Parathyroid adenoma (tissue), 2 donors: ENCODE measurements around the gene ENO1.

ENCODE experiments used
- H2AFZ ChIP-seq: fragments of 300-600 bp; sonication (generic); one replicate; pipeline ENCODE4 v1.7.0; 2017; ENCODE audit warnings: antibody characterized with exemption, mild to moderate bottlenecking
- H3K27ac ChIP-seq: fragments of 300-600 bp; sonication (generic); one replicate; pipeline ENCODE4 v1.7.0; 2017
- H3K27me3 ChIP-seq: fragments of 300-600 bp; sonication (generic); one replicate; pipeline ENCODE4 v1.7.0; 2017; ENCODE audit warnings: low read length; ENCODE audit not compliant: control insufficient read depth, insufficient read depth
- H3K36me3 ChIP-seq: fragments of 300-600 bp; sonication (generic); one replicate; pipeline ENCODE4 v1.7.0; 2017; ENCODE audit warnings: low read length; ENCODE audit not compliant: control insufficient read depth, insufficient read depth
- H3K4me1 ChIP-seq: fragments of 300-600 bp; sonication (generic); one replicate; pipeline ENCODE4 v1.7.0; 2017; ENCODE audit warnings: control low read depth
- H3K4me2 ChIP-seq: fragments of 300-600 bp; sonication (generic); one replicate; pipeline ENCODE4 v1.7.0; 2017; ENCODE audit warnings: low read length
- H3K4me3 ChIP-seq: fragments of 300-600 bp; sonication (generic); one replicate; pipeline ENCODE4 v1.7.0; 2017; ENCODE audit warnings: low read depth, low read length
- H3K79me2 ChIP-seq: fragments of 300-600 bp; sonication (generic); one replicate; pipeline ENCODE4 v1.7.0; 2017; ENCODE audit warnings: control low read depth
- H3K9ac ChIP-seq: fragments of 300-600 bp; sonication (generic); one replicate; pipeline ENCODE4 v1.7.0; 2017; ENCODE audit warnings: mild to moderate bottlenecking
- H3K9me3 ChIP-seq: fragments of 300-600 bp; sonication (generic); one replicate; pipeline ENCODE4 v1.7.0; 2017; ENCODE audit warnings: low read length; ENCODE audit not compliant: control insufficient read depth
- CTCF ChIP-seq: fragments of 300-600 bp; sonication (generic); IDR thresholded peaks from one replicate; pipeline ENCODE4 v1.7.0; 2017; ENCODE audit warnings: antibody characterized with exemption, mild to moderate bottlenecking
- donor health status: primary hyperparathyroidism.

Gene ENO1

GRCh38 chr1:8915446-8915845, 37.0 kb upstream of the ENO1 start:
- Histone ChIP-seq H3K27ac (no peak overlapping the region), H3K9me3 (no peaks in the 10 kb centered on the region), H3K27me3 (no peaks in the 10 kb centered on the region), H3K9ac (no peak overlapping the region), H3K79me2 (no peaks in the 10 kb centered on the region), H2AFZ (no peak overlapping the region), H3K4me3 (no peak overlapping the region), H3K36me3 (no peaks in the 10 kb centered on the region), H3K4me2 (peak overlapping the region; percentile 28), H3K4me1 (peaks cover 3% of the 10 kb centered on the region)
- TF ChIP-seq CTCF = no peak

- no peak overlapping the region for H2AFZ ChIP-seq
- no peak for TF ChIP-seq CTCF
- H3K4me2 ChIP-seq = no peak overlapping the region
- no peak overlapping the region for H3K4me3 ChIP-seq
- peaks cover 3% of the 10 kb centered on the region for H3K4me1 ChIP-seq
- no peak overlapping the region for H3K27ac ChIP-seq
- H3K79me2 ChIP-seq = no peaks in the 10 kb centered on the region
- H3K9ac ChIP-seq = no peak overlapping the region
- H3K36me3 ChIP-seq = no peaks in the 10 kb centered on the region
- no peaks in the 10 kb centered on the region for H3K27me3 ChIP-seq
- no peaks in the 10 kb centered on the region for H3K9me3 ChIP-seq
Observed at GRCh38 chr1:8914466-8914865, 36.0 kb upstream of the ENO1 start.

GRCh38 chr1:8913457-8913856, 35.0 kb upstream of the ENO1 start:
- no peaks in the 10 kb centered on the region for H3K36me3 ChIP-seq
- H3K27me3 ChIP-seq = no peaks in the 10 kb centered on the region
- TF ChIP-seq CTCF = no peak
- no peak overlapping the region for H3K4me2 ChIP-seq
- no peak overlapping the region for H3K4me3 ChIP-seq
- H3K79me2 ChIP-seq = no peaks in the 10 kb centered on the region
- H3K27ac ChIP-seq = no peak overlapping the region
- no peak overlapping the region for H3K9ac ChIP-seq
- no peaks in the 10 kb centered on the region for H3K9me3 ChIP-seq
- peaks cover 3% of the 10 kb centered on the region for H3K4me1 ChIP-seq
- H2AFZ ChIP-seq = no peak overlapping the region

GRCh38 chr1:8911416-8912309, 33.2 kb upstream of the ENO1 start:
- TF ChIP-seq CTCF = no peak
- Histone ChIP-seq H3K36me3 (no peaks in the 10 kb centered on the region), H3K9me3 (no peaks in the 10 kb centered on the region), H2AFZ (no peak overlapping the region), H3K4me2 (no peak overlapping the region), H3K27ac (no peak overlapping the region), H3K4me1 (peaks cover 3% of the 10 kb centered on the region), H3K27me3 (no peaks in the 10 kb centered on the region), H3K4me3 (no peak overlapping the region), H3K9ac (no peak overlapping the region), H3K79me2 (no peaks in the 10 kb centered on the region)

GRCh38 chr1:8910914-8911313, 32.4 kb upstream of the ENO1 start:
- no peaks in the 10 kb centered on the region for H3K9me3 ChIP-seq
- no peak overlapping the region for H3K27ac ChIP-seq
- no peak overlapping the region for H3K4me3 ChIP-seq
- no peak for TF ChIP-seq CTCF
- no peak overlapping the region for H2AFZ ChIP-seq
- H3K27me3 ChIP-seq = no peaks in the 10 kb centered on the region
- no peaks in the 10 kb centered on the region for H3K36me3 ChIP-seq
- no peaks in the 10 kb centered on the region for H3K79me2 ChIP-seq
- peaks cover 3% of the 10 kb centered on the region for H3K4me1 ChIP-seq
- H3K4me2 ChIP-seq = no peak overlapping the region
- H3K9ac ChIP-seq = no peak overlapping the region
